Choroid plexus epithelial cell (primary cell): ENCODE measurements around the gene NAB2.

Experiments
- DNase-seq: peaks from one replicate; pipeline ENCODE4 v3.0.0-alpha.2; 2010; ENCODE audit warnings: low read depth
- H3K4me3 ChIP-seq: 2 replicates; pipeline ENCODE4 v1.5.1; 2011; ENCODE audit warnings: low read depth, mild to moderate bottlenecking, control low read depth, low read length, moderate library complexity
- CTCF ChIP-seq: conservative IDR thresholded peaks from 2 replicates; pipeline ENCODE4 v1.5.1; 2011; ENCODE audit warnings: low read depth, mild to moderate bottlenecking, control low read depth, inconsistent platforms, low read length, moderate library complexity

The NAB2 gene

GRCh38 chr12:57139796-57140649 lies 51.1 kb downstream of the NAB2 start:
- TF ChIP-seq CTCF: no peak
- H3K4me3 ChIP-seq: no peak overlapping the region
- peak; percentile 70 for DNase-seq

GRCh38 chr12:57141249-57141648 lies 52.3 kb downstream of the NAB2 start:
- no peak for DNase-seq
- no peak for TF ChIP-seq CTCF
- H3K4me3 ChIP-seq: no peak overlapping the region

GRCh38 chr12:57142121-57142520 lies 53.2 kb downstream of the NAB2 start:
- DNase-seq: no peak
- H3K4me3 ChIP-seq: no peak overlapping the region
- no peak for TF ChIP-seq CTCF

- DNase-seq: no peak
- no peak for TF ChIP-seq CTCF
Observed at GRCh38 chr12:57142727-57143126, 53.8 kb downstream of the NAB2 start.

GRCh38 chr12:57143454-57143853 lies 54.5 kb downstream of the NAB2 start:
- H3K4me3 ChIP-seq: no peak overlapping the region
- TF ChIP-seq CTCF: no peak
- DNase-seq: no peak

More at GRCh38 chr12:57142727-57143126, 53.8 kb downstream of the NAB2 start:
- H3K4me3 ChIP-seq: no peak overlapping the region
